Osteoblast (primary cell): ENCODE results near the gene MPPED1. TPM values are rescaled to one million over a fixed set of nuclear protein-coding genes. Genes with fewer than 3 reads are reported as not detected.

ENCODE experiments used
- DNase-seq: peaks from one replicate; pipeline ENCODE4 v3.0.0; 2011; ENCODE audit warnings: low spot score, mixed read lengths; ENCODE audit not compliant: insufficient read length; ENCODE audit errors: missing footprints
- H2AFZ ChIP-seq: 2 replicates; pipeline ENCODE4 v1.6.0; 2011; ENCODE audit warnings: mild to moderate bottlenecking, low read length
- H3K27ac ChIP-seq: 2 replicates; pipeline ENCODE4 v1.5.1; 2011; ENCODE audit warnings: mild to moderate bottlenecking, low read depth, low read length, moderate library complexity
- H3K27me3 ChIP-seq: 2 replicates; pipeline ENCODE4 v1.6.0; 2012; ENCODE audit warnings: mild to moderate bottlenecking, control low read depth, inconsistent platforms, low read length, moderate library complexity; ENCODE audit not compliant: insufficient read depth
- H3K36me3 ChIP-seq: 2 replicates; pipeline ENCODE4 v1.5.1; 2011; ENCODE audit warnings: mild to moderate bottlenecking, low read length, control low read depth, moderate library complexity; ENCODE audit not compliant: insufficient read depth
- H3K4me1 ChIP-seq: 2 replicates; pipeline ENCODE4 v1.5.1; 2011; ENCODE audit warnings: mild to moderate bottlenecking, low read length, control low read depth, moderate library complexity; ENCODE audit not compliant: insufficient read depth
- H3K4me2 ChIP-seq: 2 replicates; pipeline ENCODE4 v1.6.0; 2011; ENCODE audit warnings: mild to moderate bottlenecking, low read length; ENCODE audit not compliant: insufficient read depth
- H3K4me3 ChIP-seq: fragments of 200-600 bp; sonication (generic); 3 replicates; pipeline ENCODE4 v1.5.1; 2012; ENCODE audit warnings: mild to moderate bottlenecking, low read length, inconsistent platforms; ENCODE audit not compliant: insufficient read depth
- H3K79me2 ChIP-seq: 2 replicates; pipeline ENCODE4 v1.6.0; 2012; ENCODE audit warnings: mild to moderate bottlenecking, low read length, control low read depth, inconsistent platforms; ENCODE audit not compliant: insufficient read depth
- H3K9me3 ChIP-seq: 2 replicates; pipeline ENCODE4 v1.5.1; 2011; ENCODE audit warnings: low read depth, low read length, control low read depth
- H4K20me1 ChIP-seq: 2 replicates; pipeline ENCODE4 v1.6.0; 2012; ENCODE audit warnings: mild to moderate bottlenecking, low read length, control low read depth; ENCODE audit not compliant: insufficient read depth
- CTCF ChIP-seq: IDR thresholded peaks from 2 replicates; pipeline ENCODE4 v1.5.1; 2011; ENCODE audit warnings: mild to moderate bottlenecking, low read depth, low read length, moderate library complexity; ENCODE audit errors: extremely low read depth
- total RNA-seq: library from RNA; depleted of rRNA; stranded (reverse); fragments of >200 nt; gene quantifications from 2 replicates; pipeline ENCODE4 v1.2.3, GENCODE V29; 2012

MPPED1 gene
- total RNA-seq, 1 donor: not detected

- H3K9me3 ChIP-seq: no peaks in the 10 kb centered on the region
These were observed 103.6 kb downstream of the MPPED1 start for GRCh38 chr22:43515411-43515810.

GRCh38 chr22:43515902-43516301 is 104.1 kb downstream of the MPPED1 start:
- no peaks in the 10 kb centered on the region for H3K27me3 ChIP-seq
- H3K27ac ChIP-seq: no peak overlapping the region
- H3K4me3 ChIP-seq: no peak overlapping the region

More at GRCh38 chr22:43515411-43515810, 103.6 kb downstream of the MPPED1 start:
- no peaks in the 10 kb centered on the region for H3K36me3 ChIP-seq
- DNase-seq: peak; percentile 62
- H3K4me2 ChIP-seq: no peak overlapping the region
- no peaks in the 10 kb centered on the region for H3K79me2 ChIP-seq
- H3K27me3 ChIP-seq: no peaks in the 10 kb centered on the region
- no peak overlapping the region for H2AFZ ChIP-seq
- no peak overlapping the region for H3K4me3 ChIP-seq
- no peak overlapping the region for H3K27ac ChIP-seq
- no peak for TF ChIP-seq CTCF
- no peaks in the 10 kb centered on the region for H4K20me1 ChIP-seq
- no peaks in the 10 kb centered on the region for H3K4me1 ChIP-seq

GRCh38 chr22:43516386-43516785 is 104.6 kb downstream of the MPPED1 start:
- Histone ChIP-seq H3K4me3 (no peak overlapping the region), H3K4me2 (no peak overlapping the region), H3K4me1 (no peaks in the 10 kb centered on the region), H3K79me2 (no peaks in the 10 kb centered on the region), H3K36me3 (no peaks in the 10 kb centered on the region), H3K27me3 (no peaks in the 10 kb centered on the region), H3K27ac (no peak overlapping the region), H3K9me3 (no peaks in the 10 kb centered on the region), H2AFZ (no peak overlapping the region), H4K20me1 (no peaks in the 10 kb centered on the region)
- TF ChIP-seq CTCF: no peak
- DNase-seq: no peak

More at GRCh38 chr22:43515902-43516301, 104.1 kb downstream of the MPPED1 start:
- Histone ChIP-seq H2AFZ (no peak overlapping the region), H3K4me1 (no peaks in the 10 kb centered on the region), H3K79me2 (no peaks in the 10 kb centered on the region), H3K9me3 (no peaks in the 10 kb centered on the region), H3K4me2 (no peak overlapping the region), H3K36me3 (no peaks in the 10 kb centered on the region), H4K20me1 (no peaks in the 10 kb centered on the region)
- no peak for TF ChIP-seq CTCF
- no peak for DNase-seq

- H3K27me3 ChIP-seq: no peaks in the 10 kb centered on the region
These were observed 105.3 kb downstream of the MPPED1 start for GRCh38 chr22:43516996-43517635.

More at GRCh38 chr22:43516996-43517635, 105.3 kb downstream of the MPPED1 start:
- no peaks in the 10 kb centered on the region for H3K9me3 ChIP-seq
- H3K4me2 ChIP-seq: no peak overlapping the region
- H3K4me3 ChIP-seq: no peak overlapping the region
- no peaks in the 10 kb centered on the region for H4K20me1 ChIP-seq
- H3K36me3 ChIP-seq: no peaks in the 10 kb centered on the region
- DNase-seq: peak; percentile 79
- no peak for TF ChIP-seq CTCF
- H2AFZ ChIP-seq: no peak overlapping the region
- H3K27ac ChIP-seq: no peak overlapping the region
- no peaks in the 10 kb centered on the region for H3K4me1 ChIP-seq
- H3K79me2 ChIP-seq: no peaks in the 10 kb centered on the region
